ENCODE data around the gene DNAJC1. TPM values are rescaled to one million over a fixed set of nuclear protein-coding genes. Genes with fewer than 3 reads are reported as not detected.

The DNAJC1 gene
- total and polyA plus RNA-seq, 10 of the 15 experiments (the other 5 are each of a cell fraction or from before 2014, with no cell fraction given), result 2.5 to 39.3 (median 20.4) TPM

- TF ChIP-seq, protein P1, sequence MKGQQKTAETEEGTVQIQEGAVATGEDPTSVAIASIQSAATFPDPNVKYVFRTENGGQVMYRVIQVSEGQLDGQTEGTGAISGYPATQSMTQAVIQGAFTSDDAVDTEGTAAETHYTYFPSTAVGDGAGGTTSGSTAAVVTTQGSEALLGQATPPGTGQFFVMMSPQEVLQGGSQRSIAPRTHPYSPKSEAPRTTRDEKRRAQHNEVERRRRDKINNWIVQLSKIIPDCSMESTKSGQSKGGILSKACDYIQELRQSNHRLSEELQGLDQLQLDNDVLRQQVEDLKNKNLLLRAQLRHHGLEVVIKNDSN (IDR thresholded peaks at IDR 0.05; ENCODE audit: borderline replicate concordance, extremely low read length, insufficient read depth, low read depth, low read length), result no peak
- TF ChIP-seq RBBP5 (conservative IDR thresholded peaks at IDR 0.05), result no peak
Measured at GRCh38 chr10:21978191-21978862, 25.2 kb downstream of the DNAJC1 start (continued).

- in situ Hi-C loops (cut with MboI) (no loop called here), intact Hi-C loops (cut with micrococcal nuclease; ENCODE audit: unreplicated experiment) (no loop called here)
- Histone ChIP-seq H4K20me1 (ENCODE audit: control insufficient read depth, insufficient read depth) (no peaks in the 10 kb centered on the region), H3K27ac (ENCODE audit: control insufficient read depth, insufficient read depth) (no peak overlapping the region), H3K4me3 (no peak overlapping the region), H3K4me2 (ENCODE audit: control insufficient read depth, insufficient read depth) (no peak overlapping the region), H3K9me3 (replicated peaks; ENCODE audit: control insufficient read depth, insufficient read depth, low read length) (no peaks in the 10 kb centered on the region), H2AFZ (ENCODE audit: control insufficient read depth, low read depth, low read length) (no peak overlapping the region), H3K9ac (ENCODE audit: control insufficient read depth, insufficient read depth, low read length) (no peak overlapping the region), H3K36me3 (ENCODE audit: control insufficient read depth in 2 of 2, insufficient read depth in 2 of 2, low read length in 1 of 2) (no peaks in the 10 kb centered on the region), H3K27me3 (replicated peaks in 1 of 2; ENCODE audit: control insufficient read depth in 2 of 2, insufficient read depth in 2 of 2, low read length in 1 of 2) (no peaks in the 10 kb centered on the region), H3K4me1 (ENCODE audit: control insufficient read depth, insufficient read depth, low read length) (peaks cover 3% of the 10 kb centered on the region; the same call in 1 of the 2 replicates), H3K79me2 (ENCODE audit: control insufficient read depth, insufficient read depth, low read length) (no peaks in the 10 kb centered on the region; the same call in 1 of the 2 replicates)
- no peak for FAIRE-seq
- no peak for DNase-seq (ENCODE audit: low read depth, low spot score)
- CTCF ChIA-PET, result interaction anchor here (1.2 to 1.3 kb wide), 2 partner anchors 15 to 22 kb away, joined by 3 read pairs; no protein-coding TSS in a partner anchor
- 98% methylated on average over 7 of the region's 7 CpGs for WGBS (ENCODE audit: insufficient coverage, insufficient replicate concordance, low lambda C conversion rate, missing lambda C conversion rate)
- TF ChIP-seq CHD1 (IDR thresholded peaks at IDR 0.05; ENCODE audit: low read depth, low read length), result no peak
- TF ChIP-seq NFYB (IDR thresholded peaks at IDR 0.05; ENCODE audit: insufficient read depth, low read depth, low read length), result 0 out of 2 replicates have a peak, but pooled peaks have one; percentile 5
- no peak for TF ChIP-seq IKZF1 (conservative IDR thresholded peaks at IDR 0.05)
- no peak for TF ChIP-seq MEF2B (IDR thresholded peaks at IDR 0.05; ENCODE audit: partially characterized antibody, poor library complexity, severe bottlenecking)
- TF ChIP-seq, protein P2, sequence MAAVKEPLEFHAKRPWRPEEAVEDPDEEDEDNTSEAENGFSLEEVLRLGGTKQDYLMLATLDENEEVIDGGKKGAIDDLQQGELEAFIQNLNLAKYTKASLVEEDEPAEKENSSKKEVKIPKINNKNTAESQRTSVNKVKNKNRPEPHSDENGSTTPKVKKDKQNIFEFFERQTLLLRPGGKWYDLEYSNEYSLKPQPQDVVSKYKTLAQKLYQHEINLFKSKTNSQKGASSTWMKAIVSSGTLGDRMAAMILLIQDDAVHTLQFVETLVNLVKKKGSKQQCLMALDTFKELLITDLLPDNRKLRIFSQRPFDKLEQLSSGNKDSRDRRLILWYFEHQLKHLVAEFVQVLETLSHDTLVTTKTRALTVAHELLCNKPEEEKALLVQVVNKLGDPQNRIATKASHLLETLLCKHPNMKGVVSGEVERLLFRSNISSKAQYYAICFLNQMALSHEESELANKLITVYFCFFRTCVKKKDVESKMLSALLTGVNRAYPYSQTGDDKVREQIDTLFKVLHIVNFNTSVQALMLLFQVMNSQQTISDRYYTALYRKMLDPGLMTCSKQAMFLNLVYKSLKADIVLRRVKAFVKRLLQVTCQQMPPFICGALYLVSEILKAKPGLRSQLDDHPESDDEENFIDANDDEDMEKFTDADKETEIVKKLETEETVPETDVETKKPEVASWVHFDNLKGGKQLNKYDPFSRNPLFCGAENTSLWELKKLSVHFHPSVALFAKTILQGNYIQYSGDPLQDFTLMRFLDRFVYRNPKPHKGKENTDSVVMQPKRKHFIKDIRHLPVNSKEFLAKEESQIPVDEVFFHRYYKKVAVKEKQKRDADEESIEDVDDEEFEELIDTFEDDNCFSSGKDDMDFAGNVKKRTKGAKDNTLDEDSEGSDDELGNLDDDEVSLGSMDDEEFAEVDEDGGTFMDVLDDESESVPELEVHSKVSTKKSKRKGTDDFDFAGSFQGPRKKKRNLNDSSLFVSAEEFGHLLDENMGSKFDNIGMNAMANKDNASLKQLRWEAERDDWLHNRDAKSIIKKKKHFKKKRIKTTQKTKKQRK (IDR thresholded peaks at IDR 0.05; ENCODE audit: low read depth, low read length), result no peak
- no peak for TF ChIP-seq EED (IDR thresholded peaks at IDR 0.05; ENCODE audit: low read depth)
- no peak for ATAC-seq
- no TSS peak for BruUV-seq (replicated peaks)
- RAD21 ChIA-PET (ENCODE audit: unreplicated experiment), result interaction anchor here (0.8 kb wide), 1 partner anchor 16 kb away, joined by 4 read pairs; no protein-coding TSS in a partner anchor
- POLR2A ChIA-PET, result no interaction called here
- SMC1A ChIA-PET (ENCODE audit: uncharacterized antibody, unreplicated experiment), result interaction anchor here (0.8 to 5.4 kb wide), 3 partner anchors 16 to 458 kb away, joined by 3 to 30 read pairs (median 5); no protein-coding TSS in a partner anchor
Measured at GRCh38 chr10:21976739-21977138, 26.8 kb downstream of the DNAJC1 start.

Data from GM12878 (cell line).